HepG2 (cell line): Measurements from ENCODE around the gene ZNF584. TPM values are rescaled to one million over a fixed set of nuclear protein-coding genes. Genes with fewer than 3 reads are reported as not detected.

Experiments used
- ADNP ChIP-seq: sonication (generic); formaldehyde crosslinking; IDR thresholded peaks from 2 replicates; pipeline ENCODE4 v1.4.0; 2020; ENCODE audit warnings: missing genetic modification reagents
- GATA4 ChIP-seq: sonication (generic); IDR thresholded peaks from 2 replicates; pipeline ENCODE4 v1.6.1; 2016; ENCODE audit warnings: antibody characterized with exemption, low read depth, borderline replicate concordance
- IKZF4 ChIP-seq: sonication (generic); formaldehyde crosslinking; IDR thresholded peaks from 2 replicates; pipeline ENCODE4 v1.5.1; 2020; ENCODE audit warnings: borderline replicate concordance, mild to moderate bottlenecking, low read depth, missing genetic modification reagents; ENCODE audit errors: not compliant biosample characterization
- ISX ChIP-seq: sonication (generic); formaldehyde crosslinking; conservative IDR thresholded peaks from 2 replicates; pipeline ENCODE4 v1.5.0; 2020; ENCODE audit warnings: missing genetic modification reagents
- JARID2 ChIP-seq: sonication (generic); formaldehyde crosslinking; IDR thresholded peaks from 2 replicates; pipeline ENCODE4 v1.8.1; 2023; ENCODE audit warnings: missing genetic modification reagents, inconsistent platforms; ENCODE audit not compliant: insufficient replicate concordance
- SIX4 ChIP-seq: sonication (generic); formaldehyde crosslinking; IDR thresholded peaks from 2 replicates; pipeline ENCODE4 v1.4.0; 2020; ENCODE audit warnings: missing genetic modification reagents
- polyA plus RNA-seq, 8 experiments: library from polyadenylated mRNA; depleted of rRNA in 3 of 8; stranded (reverse) in 7 of 8; unstranded in 1 of 8; fragments of >200 nt; fragmentation: Illumina TruSeq in 4 of 8; extraction: Trizol in 4 of 8; gene quantifications; 2 replicates each; pipeline versions ENCODE4 v1.2.1 to v1.2.3, GENCODE V29; 2011 to 2016; ENCODE audit warnings: low read depth in 4 of 8, missing spikeins in 1 of 8, mixed read lengths in 1 of 8; ENCODE audit not compliant: insufficient read depth in 1 of 8
- total RNA-seq, 5 experiments: library from RNA; depleted of rRNA; stranded (reverse); fragments of >200 nt; fragmentation: Illumina TruSeq; extraction: Trizol; gene quantifications; 2 replicates each; pipeline ENCODE4 v1.2.3, GENCODE V29; 2016; ENCODE audit warnings: low read depth in 1 of 5
- TF ChIP-seq, protein P1 (sequence below): sonication (generic); formaldehyde crosslinking; IDR thresholded peaks from 2 replicates; pipeline ENCODE4 v1.4.0; 2020; ENCODE audit warnings: missing genetic modification reagents
- TF ChIP-seq, protein P2 (sequence below): sonication (generic); formaldehyde crosslinking; IDR thresholded peaks from 2 replicates; pipeline ENCODE4 v1.5.0; 2020; ENCODE audit warnings: mild to moderate bottlenecking, missing genetic modification reagents, moderate library complexity
- TF ChIP-seq, protein P3 (sequence below): IDR thresholded peaks from 2 replicates; pipeline ENCODE4 v1.6.1; 2012; ENCODE audit warnings: low read depth, low read length, improper control_type of control experiment
- TF ChIP-seq, protein P4 (sequence below): fragments of 450-650 bp; IDR thresholded peaks from 2 replicates; pipeline ENCODE4 v1.6.1; 2017; ENCODE audit warnings: mild to moderate bottlenecking
- TF ChIP-seq, protein P5 (sequence below): sonication (generic); formaldehyde crosslinking; IDR thresholded peaks from 2 replicates; pipeline ENCODE4 v1.4.0; 2020; ENCODE audit warnings: mild to moderate bottlenecking, missing genetic modification reagents, borderline replicate concordance

ZNF584 gene
- total and polyA plus RNA-seq, 2 of the 13 experiments (the other 11 are each of a cell fraction or from before 2014, with no cell fraction given) = 2.4 to 7.0 TPM

DNA sequence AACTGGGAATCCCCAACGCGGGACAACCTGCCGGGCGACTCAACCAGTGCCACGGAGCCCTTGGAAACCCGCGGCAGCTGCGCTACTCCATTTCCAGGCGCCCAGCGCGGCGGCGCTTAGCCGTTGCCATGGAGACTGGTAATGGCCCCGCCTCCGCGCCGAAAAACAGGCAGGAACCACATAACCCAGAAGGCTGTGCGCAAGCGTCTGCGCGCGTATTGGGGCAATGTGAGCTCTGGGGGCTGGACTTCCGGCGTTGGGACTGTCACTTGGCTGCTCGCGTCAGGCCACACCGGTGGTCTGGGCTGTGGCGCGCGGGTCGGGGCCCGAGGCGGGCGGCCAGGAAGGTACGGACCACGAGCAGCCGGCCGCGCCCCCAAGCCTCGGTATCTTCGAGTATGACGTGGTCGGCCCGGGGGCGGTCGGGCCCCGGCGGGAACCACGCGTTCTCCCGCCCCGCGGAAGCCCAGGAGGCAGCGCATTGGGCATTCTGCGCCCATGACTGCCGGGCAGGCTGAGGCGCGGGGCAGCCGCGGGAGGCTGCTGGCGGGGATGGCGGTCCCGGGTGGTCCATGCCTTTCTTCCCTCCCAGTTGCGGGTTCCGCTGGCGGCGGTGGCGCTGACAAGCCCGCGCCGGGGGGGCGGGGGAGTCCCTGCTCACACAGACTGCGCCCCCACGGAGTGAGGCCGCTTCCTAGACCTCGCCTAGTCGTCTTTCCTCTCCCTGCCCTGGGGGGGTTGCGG, 43.1 kb downstream of the ZNF584 start, which contains the start of gene ZNF324B (continued):
- no peak for TF ChIP-seq ADNP (CRISPR knock-in tag)
- TF ChIP-seq, protein P1, sequence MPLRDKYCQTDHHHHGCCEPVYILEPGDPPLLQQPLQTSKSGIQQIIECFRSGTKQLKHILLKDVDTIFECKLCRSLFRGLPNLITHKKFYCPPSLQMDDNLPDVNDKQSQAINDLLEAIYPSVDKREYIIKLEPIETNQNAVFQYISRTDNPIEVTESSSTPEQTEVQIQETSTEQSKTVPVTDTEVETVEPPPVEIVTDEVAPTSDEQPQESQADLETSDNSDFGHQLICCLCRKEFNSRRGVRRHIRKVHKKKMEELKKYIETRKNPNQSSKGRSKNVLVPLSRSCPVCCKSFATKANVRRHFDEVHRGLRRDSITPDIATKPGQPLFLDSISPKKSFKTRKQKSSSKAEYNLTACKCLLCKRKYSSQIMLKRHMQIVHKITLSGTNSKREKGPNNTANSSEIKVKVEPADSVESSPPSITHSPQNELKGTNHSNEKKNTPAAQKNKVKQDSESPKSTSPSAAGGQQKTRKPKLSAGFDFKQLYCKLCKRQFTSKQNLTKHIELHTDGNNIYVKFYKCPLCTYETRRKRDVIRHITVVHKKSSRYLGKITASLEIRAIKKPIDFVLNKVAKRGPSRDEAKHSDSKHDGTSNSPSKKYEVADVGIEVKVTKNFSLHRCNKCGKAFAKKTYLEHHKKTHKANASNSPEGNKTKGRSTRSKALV (CRISPR knock-in tag) = peak; percentile 79
- no peak for TF ChIP-seq IKZF4 (CRISPR knock-in tag)
- no peak for TF ChIP-seq GATA4
- TF ChIP-seq, protein P2, sequence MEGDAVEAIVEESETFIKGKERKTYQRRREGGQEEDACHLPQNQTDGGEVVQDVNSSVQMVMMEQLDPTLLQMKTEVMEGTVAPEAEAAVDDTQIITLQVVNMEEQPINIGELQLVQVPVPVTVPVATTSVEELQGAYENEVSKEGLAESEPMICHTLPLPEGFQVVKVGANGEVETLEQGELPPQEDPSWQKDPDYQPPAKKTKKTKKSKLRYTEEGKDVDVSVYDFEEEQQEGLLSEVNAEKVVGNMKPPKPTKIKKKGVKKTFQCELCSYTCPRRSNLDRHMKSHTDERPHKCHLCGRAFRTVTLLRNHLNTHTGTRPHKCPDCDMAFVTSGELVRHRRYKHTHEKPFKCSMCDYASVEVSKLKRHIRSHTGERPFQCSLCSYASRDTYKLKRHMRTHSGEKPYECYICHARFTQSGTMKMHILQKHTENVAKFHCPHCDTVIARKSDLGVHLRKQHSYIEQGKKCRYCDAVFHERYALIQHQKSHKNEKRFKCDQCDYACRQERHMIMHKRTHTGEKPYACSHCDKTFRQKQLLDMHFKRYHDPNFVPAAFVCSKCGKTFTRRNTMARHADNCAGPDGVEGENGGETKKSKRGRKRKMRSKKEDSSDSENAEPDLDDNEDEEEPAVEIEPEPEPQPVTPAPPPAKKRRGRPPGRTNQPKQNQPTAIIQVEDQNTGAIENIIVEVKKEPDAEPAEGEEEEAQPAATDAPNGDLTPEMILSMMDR = peak; percentile 14; the same call in 1 of the 2 replicates
- TF ChIP-seq SIX4 (CRISPR knock-in tag) = no peak
- TF ChIP-seq, protein P3, sequence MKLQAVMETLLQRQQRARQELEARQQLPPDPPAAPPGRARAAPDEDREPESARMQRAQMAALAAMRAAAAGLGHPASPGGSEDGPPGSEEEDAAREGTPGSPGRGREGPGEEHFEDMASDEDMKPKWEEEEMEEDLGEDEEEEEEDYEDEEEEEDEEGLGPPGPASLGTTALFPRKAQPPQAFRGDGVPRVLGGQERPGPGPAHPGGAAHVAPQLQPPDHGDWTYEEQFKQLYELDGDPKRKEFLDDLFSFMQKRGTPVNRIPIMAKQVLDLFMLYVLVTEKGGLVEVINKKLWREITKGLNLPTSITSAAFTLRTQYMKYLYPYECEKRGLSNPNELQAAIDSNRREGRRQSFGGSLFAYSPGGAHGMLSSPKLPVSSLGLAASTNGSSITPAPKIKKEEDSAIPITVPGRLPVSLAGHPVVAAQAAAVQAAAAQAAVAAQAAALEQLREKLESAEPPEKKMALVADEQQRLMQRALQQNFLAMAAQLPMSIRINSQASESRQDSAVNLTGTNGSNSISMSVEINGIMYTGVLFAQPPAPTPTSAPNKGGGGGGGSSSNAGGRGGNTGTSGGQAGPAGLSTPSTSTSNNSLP = no peak
- no peak for TF ChIP-seq JARID2 (CRISPR knock-in tag)
- TF ChIP-seq ISX = no peak
- TF ChIP-seq, protein P4, sequence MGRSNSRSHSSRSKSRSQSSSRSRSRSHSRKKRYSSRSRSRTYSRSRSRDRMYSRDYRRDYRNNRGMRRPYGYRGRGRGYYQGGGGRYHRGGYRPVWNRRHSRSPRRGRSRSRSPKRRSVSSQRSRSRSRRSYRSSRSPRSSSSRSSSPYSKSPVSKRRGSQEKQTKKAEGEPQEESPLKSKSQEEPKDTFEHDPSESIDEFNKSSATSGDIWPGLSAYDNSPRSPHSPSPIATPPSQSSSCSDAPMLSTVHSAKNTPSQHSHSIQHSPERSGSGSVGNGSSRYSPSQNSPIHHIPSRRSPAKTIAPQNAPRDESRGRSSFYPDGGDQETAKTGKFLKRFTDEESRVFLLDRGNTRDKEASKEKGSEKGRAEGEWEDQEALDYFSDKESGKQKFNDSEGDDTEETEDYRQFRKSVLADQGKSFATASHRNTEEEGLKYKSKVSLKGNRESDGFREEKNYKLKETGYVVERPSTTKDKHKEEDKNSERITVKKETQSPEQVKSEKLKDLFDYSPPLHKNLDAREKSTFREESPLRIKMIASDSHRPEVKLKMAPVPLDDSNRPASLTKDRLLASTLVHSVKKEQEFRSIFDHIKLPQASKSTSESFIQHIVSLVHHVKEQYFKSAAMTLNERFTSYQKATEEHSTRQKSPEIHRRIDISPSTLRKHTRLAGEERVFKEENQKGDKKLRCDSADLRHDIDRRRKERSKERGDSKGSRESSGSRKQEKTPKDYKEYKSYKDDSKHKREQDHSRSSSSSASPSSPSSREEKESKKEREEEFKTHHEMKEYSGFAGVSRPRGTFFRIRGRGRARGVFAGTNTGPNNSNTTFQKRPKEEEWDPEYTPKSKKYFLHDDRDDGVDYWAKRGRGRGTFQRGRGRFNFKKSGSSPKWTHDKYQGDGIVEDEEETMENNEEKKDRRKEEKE = no peak
- TF ChIP-seq, protein P5, sequence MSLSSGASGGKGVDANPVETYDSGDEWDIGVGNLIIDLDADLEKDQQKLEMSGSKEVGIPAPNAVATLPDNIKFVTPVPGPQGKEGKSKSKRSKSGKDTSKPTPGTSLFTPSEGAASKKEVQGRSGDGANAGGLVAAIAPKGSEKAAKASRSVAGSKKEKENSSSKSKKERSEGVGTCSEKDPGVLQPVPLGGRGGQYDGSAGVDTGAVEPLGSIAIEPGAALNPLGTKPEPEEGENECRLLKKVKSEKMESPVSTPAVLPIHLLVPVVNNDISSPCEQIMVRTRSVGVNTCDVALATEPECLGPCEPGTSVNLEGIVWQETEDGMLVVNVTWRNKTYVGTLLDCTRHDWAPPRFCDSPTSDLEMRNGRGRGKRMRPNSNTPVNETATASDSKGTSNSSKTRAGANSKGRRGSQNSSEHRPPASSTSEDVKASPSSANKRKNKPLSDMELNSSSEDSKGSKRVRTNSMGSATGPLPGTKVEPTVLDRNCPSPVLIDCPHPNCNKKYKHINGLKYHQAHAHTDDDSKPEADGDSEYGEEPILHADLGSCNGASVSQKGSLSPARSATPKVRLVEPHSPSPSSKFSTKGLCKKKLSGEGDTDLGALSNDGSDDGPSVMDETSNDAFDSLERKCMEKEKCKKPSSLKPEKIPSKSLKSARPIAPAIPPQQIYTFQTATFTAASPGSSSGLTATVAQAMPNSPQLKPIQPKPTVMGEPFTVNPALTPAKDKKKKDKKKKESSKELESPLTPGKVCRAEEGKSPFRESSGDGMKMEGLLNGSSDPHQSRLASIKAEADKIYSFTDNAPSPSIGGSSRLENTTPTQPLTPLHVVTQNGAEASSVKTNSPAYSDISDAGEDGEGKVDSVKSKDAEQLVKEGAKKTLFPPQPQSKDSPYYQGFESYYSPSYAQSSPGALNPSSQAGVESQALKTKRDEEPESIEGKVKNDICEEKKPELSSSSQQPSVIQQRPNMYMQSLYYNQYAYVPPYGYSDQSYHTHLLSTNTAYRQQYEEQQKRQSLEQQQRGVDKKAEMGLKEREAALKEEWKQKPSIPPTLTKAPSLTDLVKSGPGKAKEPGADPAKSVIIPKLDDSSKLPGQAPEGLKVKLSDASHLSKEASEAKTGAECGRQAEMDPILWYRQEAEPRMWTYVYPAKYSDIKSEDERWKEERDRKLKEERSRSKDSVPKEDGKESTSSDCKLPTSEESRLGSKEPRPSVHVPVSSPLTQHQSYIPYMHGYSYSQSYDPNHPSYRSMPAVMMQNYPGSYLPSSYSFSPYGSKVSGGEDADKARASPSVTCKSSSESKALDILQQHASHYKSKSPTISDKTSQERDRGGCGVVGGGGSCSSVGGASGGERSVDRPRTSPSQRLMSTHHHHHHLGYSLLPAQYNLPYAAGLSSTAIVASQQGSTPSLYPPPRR (CRISPR knock-in tag) = no peak
